ENCODE data around the gene EVI5. TPM values are rescaled to one million over a fixed set of nuclear protein-coding genes. Genes with fewer than 3 reads are reported as not detected.

EVI5 gene
- total RNA-seq, 1 experiment from 2014 or later = 31.2 TPM

- DNase-seq = no peak
- no TSS peak for BruUV-seq (replicated peaks)
- no peaks in the 10 kb centered on the region; the same call in 1 of the 2 replicates for H3K36me3 ChIP-seq (ENCODE audit: control insufficient read depth, insufficient read depth, low read length)
- H3K4me3 ChIP-seq (ENCODE audit: low read depth, low read length) = no peak overlapping the region
- no peak for TF ChIP-seq CTCF (IDR thresholded peaks at IDR 0.05; ENCODE audit: insufficient read depth in 1 of 2, low read depth in 1 of 2, low read length in 1 of 2, severe bottlenecking in 1 of 2, unreplicated experiment in 1 of 2)
- ChIA-PET CTCF (no interaction called here), POLR2A (no interaction called here)
- Mint-ChIP-seq H3K27ac (ENCODE audit: unreplicated experiment) (no peak overlapping the region), H3K9me3 (ENCODE audit: unreplicated experiment) (no peaks in the 10 kb centered on the region), H3K4me3 (ENCODE audit: unreplicated experiment) (no peak overlapping the region), H3K27me3 (ENCODE audit: insufficient read depth, unreplicated experiment) (no peaks in the 10 kb centered on the region), H3K4me1 (ENCODE audit: low read depth, unreplicated experiment) (no peaks in the 10 kb centered on the region), H3K36me3 (ENCODE audit: insufficient read depth, unreplicated experiment) (no peaks in the 10 kb centered on the region)
- H3K9me3 ChIP-seq = no peaks in the 10 kb centered on the region
- H3K27me3 ChIP-seq (replicated peaks; ENCODE audit: control insufficient read depth, insufficient read depth, low read length) = no peaks in the 10 kb centered on the region
- no peaks in the 10 kb centered on the region for H3K4me1 ChIP-seq
- intact Hi-C loops (cut with micrococcal nuclease; ENCODE audit: unreplicated experiment) = no loop called here
These were observed 308.8 kb downstream of the EVI5 start for GRCh38 chr1:92476071-92476631.

- Mint-ChIP-seq H3K9me3 (ENCODE audit: unreplicated experiment) (no peaks in the 10 kb centered on the region), H3K4me1 (ENCODE audit: low read depth, unreplicated experiment) (no peaks in the 10 kb centered on the region), H3K36me3 (ENCODE audit: insufficient read depth, unreplicated experiment) (no peaks in the 10 kb centered on the region), H3K27ac (ENCODE audit: unreplicated experiment) (no peak overlapping the region), H3K27me3 (ENCODE audit: insufficient read depth, unreplicated experiment) (no peaks in the 10 kb centered on the region), H3K4me3 (ENCODE audit: unreplicated experiment) (no peak overlapping the region)
- Histone ChIP-seq H3K36me3 (ENCODE audit: control insufficient read depth, insufficient read depth, low read length) (no peaks in the 10 kb centered on the region), H3K4me1 (no peaks in the 10 kb centered on the region), H3K27me3 (replicated peaks; ENCODE audit: control insufficient read depth, insufficient read depth, low read length) (no peaks in the 10 kb centered on the region), H3K9me3 (no peaks in the 10 kb centered on the region), H3K4me3 (ENCODE audit: low read depth, low read length) (no peak overlapping the region)
- TF ChIP-seq CTCF (IDR thresholded peaks at IDR 0.05; ENCODE audit: insufficient read depth in 1 of 2, low read depth in 1 of 2, low read length in 1 of 2, severe bottlenecking in 1 of 2, unreplicated experiment in 1 of 2) = no peak
- POLR2A ChIA-PET = no interaction called here
- CTCF ChIA-PET = no interaction called here
- no peak for DNase-seq
- intact Hi-C loops (cut with micrococcal nuclease; ENCODE audit: unreplicated experiment) = no loop called here
- BruUV-seq (replicated peaks) = no TSS peak
These were observed 309.9 kb downstream of the EVI5 start for GRCh38 chr1:92475029-92475428.

- CTCF ChIA-PET = no interaction called here
- Histone ChIP-seq H3K27me3 (replicated peaks; ENCODE audit: control insufficient read depth, insufficient read depth, low read length) (no peaks in the 10 kb centered on the region), H3K4me3 (ENCODE audit: low read depth, low read length) (no peak overlapping the region), H3K9me3 (no peaks in the 10 kb centered on the region), H3K4me1 (no peaks in the 10 kb centered on the region), H3K36me3 (ENCODE audit: control insufficient read depth, insufficient read depth, low read length) (no peaks in the 10 kb centered on the region)
- H3K9me3 Mint-ChIP-seq (ENCODE audit: unreplicated experiment) = no peaks in the 10 kb centered on the region
- H3K4me3 Mint-ChIP-seq (ENCODE audit: unreplicated experiment) = no peak overlapping the region
- intact Hi-C loops (cut with micrococcal nuclease; ENCODE audit: unreplicated experiment) = no loop called here
- no peaks in the 10 kb centered on the region for H3K4me1 Mint-ChIP-seq (ENCODE audit: low read depth, unreplicated experiment)
- no peak overlapping the region for H3K27ac Mint-ChIP-seq (ENCODE audit: unreplicated experiment)
- DNase-seq = no peak
- POLR2A ChIA-PET = interaction anchor here (0.6 kb wide), 1 partner anchor 104 kb away, joined by 9 read pairs; no protein-coding TSS in a partner anchor
- no peaks in the 10 kb centered on the region for H3K27me3 Mint-ChIP-seq (ENCODE audit: insufficient read depth, unreplicated experiment)
- no TSS peak for BruUV-seq (replicated peaks)
- TF ChIP-seq CTCF (IDR thresholded peaks at IDR 0.05; ENCODE audit: insufficient read depth in 1 of 2, low read depth in 1 of 2, low read length in 1 of 2, severe bottlenecking in 1 of 2, unreplicated experiment in 1 of 2) = no peak
- H3K36me3 Mint-ChIP-seq (ENCODE audit: insufficient read depth, unreplicated experiment) = no peaks in the 10 kb centered on the region
These were observed 311.0 kb downstream of the EVI5 start for GRCh38 chr1:92473781-92474495.

Data from Caco-2 (cell line).